Sigmoid colon (tissue), 3 donors: ENCODE measurements around the gene SLC38A8.

Source experiments
- POLR2A ChIP-seq, 2 donors: fragments of 450-650 bp; IDR thresholded peaks; one replicate each; pipeline ENCODE4 v1.6.1; 2016; ENCODE audit warnings: antibody characterized with exemption in 2 of 2, mild to moderate bottlenecking in 2 of 2, moderate library complexity in 2 of 2
- TF ChIP-seq, protein P1 (sequence below), 4 experiments: fragments of 450-650 bp in 3 of 4; fragments of 200-600 bp in 1 of 4; IDR thresholded peaks; one replicate each; pipeline ENCODE4 v1.5.1; 2016 to 2019; ENCODE audit warnings: antibody characterized with exemption in 4 of 4, mild to moderate bottlenecking in 3 of 4, moderate library complexity in 2 of 4

DNA sequence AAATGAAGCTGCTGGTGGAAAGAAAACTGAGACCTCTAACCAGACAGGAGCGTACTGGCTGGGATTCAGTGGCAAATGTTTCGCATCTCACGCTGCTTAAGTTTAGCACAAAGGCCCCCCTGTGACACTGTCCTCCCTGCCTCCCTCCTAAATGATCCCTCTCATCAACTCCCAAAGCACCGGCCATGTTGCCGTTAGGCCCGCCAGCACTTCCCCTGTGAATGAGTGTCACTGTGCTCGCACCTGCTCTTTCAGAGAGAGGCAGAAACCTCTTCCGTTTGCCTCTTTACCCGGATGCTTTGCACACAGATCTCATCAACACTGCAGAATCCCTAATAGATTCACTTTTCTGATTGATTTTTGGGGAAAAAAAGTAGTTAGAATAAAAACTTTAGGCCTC, 47.6 kb upstream of the SLC38A8 start:
- TF ChIP-seq, protein P1, sequence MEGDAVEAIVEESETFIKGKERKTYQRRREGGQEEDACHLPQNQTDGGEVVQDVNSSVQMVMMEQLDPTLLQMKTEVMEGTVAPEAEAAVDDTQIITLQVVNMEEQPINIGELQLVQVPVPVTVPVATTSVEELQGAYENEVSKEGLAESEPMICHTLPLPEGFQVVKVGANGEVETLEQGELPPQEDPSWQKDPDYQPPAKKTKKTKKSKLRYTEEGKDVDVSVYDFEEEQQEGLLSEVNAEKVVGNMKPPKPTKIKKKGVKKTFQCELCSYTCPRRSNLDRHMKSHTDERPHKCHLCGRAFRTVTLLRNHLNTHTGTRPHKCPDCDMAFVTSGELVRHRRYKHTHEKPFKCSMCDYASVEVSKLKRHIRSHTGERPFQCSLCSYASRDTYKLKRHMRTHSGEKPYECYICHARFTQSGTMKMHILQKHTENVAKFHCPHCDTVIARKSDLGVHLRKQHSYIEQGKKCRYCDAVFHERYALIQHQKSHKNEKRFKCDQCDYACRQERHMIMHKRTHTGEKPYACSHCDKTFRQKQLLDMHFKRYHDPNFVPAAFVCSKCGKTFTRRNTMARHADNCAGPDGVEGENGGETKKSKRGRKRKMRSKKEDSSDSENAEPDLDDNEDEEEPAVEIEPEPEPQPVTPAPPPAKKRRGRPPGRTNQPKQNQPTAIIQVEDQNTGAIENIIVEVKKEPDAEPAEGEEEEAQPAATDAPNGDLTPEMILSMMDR (IDR thresholded peaks at IDR 0.05), result no peak
- no peak for TF ChIP-seq POLR2A (IDR thresholded peaks at IDR 0.05)
